GM18873 (cell line): ENCODE measurements around the gene MICAL2.

ENCODE experiments used
- ATAC-seq: cut with Tn5 transposase; IDR thresholded peaks from one replicate; pipeline ENCODE4 v1.9.1; 2021; ENCODE audit warnings: mild to moderate bottlenecking, moderate library complexity, moderate number of reproducible peaks; ENCODE audit not compliant: unreplicated experiment, low FRiP score

MICAL2 gene

GRCh38 chr11:12278766-12279671 is 168.6 kb downstream of the MICAL2 start:
- ATAC-seq: no peak

GRCh38 chr11:12279672-12280108 is 169.3 kb downstream of the MICAL2 start:
- ATAC-seq: no peak

DNA sequence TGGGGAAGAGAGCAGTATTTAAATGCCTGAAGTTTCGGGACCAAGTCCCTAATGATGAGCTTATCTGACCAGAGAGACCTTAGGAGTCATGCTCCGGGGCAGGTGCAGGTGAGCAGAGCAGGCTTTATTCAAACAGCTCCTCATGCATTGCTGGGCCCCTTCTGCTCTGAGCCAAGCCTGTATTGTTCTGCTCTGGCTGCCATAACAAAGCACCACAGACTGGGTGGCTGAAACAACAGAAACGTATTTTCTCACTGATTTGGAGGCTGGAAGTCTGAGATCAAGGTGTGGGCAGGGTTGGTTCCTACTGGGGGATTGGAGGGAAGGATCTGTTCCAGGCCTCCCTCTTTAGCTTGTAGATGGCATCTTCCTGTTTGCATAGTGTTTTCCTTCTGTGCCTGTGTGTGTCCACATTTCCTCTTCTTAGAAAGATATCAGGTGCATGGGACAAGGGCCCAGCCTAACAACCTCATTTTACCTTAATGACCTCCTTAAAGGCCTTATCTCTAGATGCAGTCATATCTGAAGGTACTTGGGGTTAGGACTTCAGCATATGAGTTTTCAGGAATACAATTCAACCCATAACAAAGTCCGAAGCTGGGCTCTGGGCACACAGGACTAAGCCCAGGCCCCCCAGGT is 169.9 kb downstream of the MICAL2 start:
- no peak for ATAC-seq

GRCh38 chr11:12280838-12281565 is 170.6 kb downstream of the MICAL2 start:
- no peak for ATAC-seq

GRCh38 chr11:12281571-12282478 is 171.4 kb downstream of the MICAL2 start:
- ATAC-seq: no peak

- ATAC-seq: no peak
Measured at GRCh38 chr11:12282676-12283075, 172.3 kb downstream of the MICAL2 start.

GRCh38 chr11:12284316-12285050 is 174.1 kb downstream of the MICAL2 start:
- no peak for ATAC-seq

GRCh38 chr11:12285106-12285505 is 174.7 kb downstream of the MICAL2 start:
- ATAC-seq: no peak

- no peak for ATAC-seq
Measured at GRCh38 chr11:12285811-12286222, 175.4 kb downstream of the MICAL2 start.

DNA sequence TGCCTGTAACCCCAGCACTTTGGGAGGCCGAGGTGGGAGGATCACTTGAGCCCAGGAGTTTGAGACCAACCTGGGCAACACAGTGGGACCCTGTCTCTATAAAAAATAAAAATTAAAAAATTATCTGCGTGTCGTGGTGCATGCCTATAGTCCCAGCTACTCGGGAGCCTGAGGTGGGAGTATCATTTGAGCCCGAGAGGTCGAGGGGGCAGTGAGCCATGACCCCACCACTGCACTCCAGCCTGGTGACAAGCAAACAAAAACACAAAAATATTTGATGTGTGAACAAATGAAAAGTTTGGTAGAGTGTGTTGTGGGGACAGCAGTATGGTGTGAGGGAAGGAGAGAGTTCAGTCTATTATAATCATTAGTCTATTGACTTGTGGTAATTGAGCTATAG is 176.2 kb downstream of the MICAL2 start:
- no peak for ATAC-seq

GRCh38 chr11:12287009-12287373 is 176.6 kb downstream of the MICAL2 start:
- ATAC-seq: no peak

DNA sequence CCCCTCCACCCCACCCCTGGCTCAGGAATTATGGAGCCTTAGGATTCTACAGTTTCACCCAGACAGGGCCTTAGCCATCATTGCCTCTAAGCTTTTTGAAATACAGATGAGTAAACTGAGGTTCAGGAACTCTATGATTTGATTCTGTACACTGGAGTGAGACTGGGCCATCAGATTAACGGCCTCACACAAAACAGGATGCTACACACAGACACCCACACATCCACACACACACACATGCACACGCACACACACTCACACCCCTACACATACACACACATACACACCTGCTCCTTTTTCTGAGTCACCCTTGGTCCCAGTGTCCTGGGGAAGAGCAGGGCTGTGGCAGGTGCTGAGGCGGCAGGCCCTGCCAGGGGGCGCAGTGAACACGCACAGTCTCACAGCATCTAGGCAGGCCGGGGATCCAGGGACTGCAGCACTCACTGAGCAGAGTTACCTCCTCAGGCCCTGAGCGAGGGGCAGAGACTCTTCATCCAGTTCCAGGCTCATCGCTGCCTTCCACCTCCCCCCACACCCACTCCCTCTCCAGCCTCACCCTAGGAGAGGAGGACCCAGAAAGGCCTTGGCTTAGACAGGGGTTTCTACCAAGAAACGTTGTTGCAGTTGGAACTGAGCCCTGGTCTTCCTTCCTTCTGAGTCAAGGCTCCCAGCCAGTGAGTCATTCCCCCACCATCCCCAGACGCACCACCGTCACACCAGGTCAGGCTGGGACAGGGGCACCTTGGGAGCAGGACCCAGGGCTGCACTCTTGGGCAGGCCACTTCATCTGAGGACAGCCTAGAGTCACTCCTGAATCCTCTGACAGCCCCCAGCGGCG is 177.2 kb downstream of the MICAL2 start:
- ATAC-seq: no peak

GRCh38 chr11:12288212-12288930 is 178.0 kb downstream of the MICAL2 start:
- no peak for ATAC-seq

- no peak for ATAC-seq
Measured at GRCh38 chr11:12288931-12289666, 178.7 kb downstream of the MICAL2 start.

DNA sequence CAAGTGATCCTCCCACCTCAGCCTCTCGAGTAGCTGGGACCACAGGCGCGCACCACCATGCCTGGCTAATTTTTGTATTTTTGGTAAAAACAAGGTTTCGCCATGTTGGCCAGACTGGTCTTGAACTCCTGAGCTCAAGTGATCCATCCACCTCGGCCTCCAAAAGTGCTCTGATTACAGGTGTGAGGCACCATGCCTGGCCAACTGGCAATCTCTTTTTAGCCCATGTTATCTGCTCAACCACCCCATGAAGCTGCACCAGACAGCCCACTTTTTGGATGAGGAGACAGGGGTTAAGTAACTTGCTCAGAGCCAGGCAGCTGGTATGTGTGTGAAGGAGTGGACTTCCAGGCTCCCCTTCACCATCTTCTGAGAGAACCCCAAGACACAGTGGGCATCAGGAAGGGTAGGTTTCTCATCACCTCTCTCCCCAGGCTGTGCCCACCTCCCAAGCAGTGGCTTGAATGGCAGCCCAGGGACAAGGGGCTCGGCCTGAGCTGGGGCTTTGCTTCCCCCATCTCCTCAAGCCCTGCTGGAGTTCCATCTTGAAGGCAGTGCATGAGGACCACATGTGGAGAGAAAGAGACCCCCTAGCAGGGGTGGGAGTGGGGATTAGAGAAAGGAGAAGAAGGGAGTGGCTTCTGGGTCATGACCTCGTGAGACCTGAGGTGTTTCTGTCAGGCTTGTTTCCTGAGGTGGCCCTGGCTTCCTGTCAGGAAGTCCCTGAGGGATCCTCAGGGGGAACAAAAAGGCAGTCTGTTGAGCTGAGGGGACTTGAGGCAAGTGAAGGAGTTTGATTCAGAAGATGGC is 179.5 kb downstream of the MICAL2 start:
- ATAC-seq: no peak

GRCh38 chr11:12290477-12290922 is 180.1 kb downstream of the MICAL2 start:
- ATAC-seq: no peak
